Frontal cortex (tissue), 4 donors: Measurements from ENCODE around the gene GOLGA3. TPM values are rescaled to one million over a fixed set of nuclear protein-coding genes. Genes with fewer than 3 reads are reported as not detected.
"Not testable (repeated sequence)": the region's sequence is repeated elsewhere in the genome, so short reads cannot be mapped to it uniquely, and the experiment has no call there.

Experiments
- DNase-seq, 2 donors: peaks; one replicate each; pipeline ENCODE4 v3.0.0; 2012; ENCODE audit warnings: low spot score in 2 of 2
- FAIRE-seq: peaks from 2 replicates; lab custom pipeline; 2012; peaks lifted over from hg19 to GRCh38; lab: Jason Lieb, UNC
- total RNA-seq: library from RNA; depleted of rRNA; stranded (reverse); fragments of >200 nt; gene quantifications from one replicate; pipeline ENCODE4 v1.2.3, GENCODE V29; 2014
- donor health status: control.
- donor health status: control.
- donor health status: control.

Gene GOLGA3
- total RNA-seq, 1 donor from 2014 or later: 50.5 TPM

GRCh38 chr12:132825089-132825488 is 3.6 kb downstream of the GOLGA3 start:
- no peak for FAIRE-seq
- no peak for DNase-seq

DNA sequence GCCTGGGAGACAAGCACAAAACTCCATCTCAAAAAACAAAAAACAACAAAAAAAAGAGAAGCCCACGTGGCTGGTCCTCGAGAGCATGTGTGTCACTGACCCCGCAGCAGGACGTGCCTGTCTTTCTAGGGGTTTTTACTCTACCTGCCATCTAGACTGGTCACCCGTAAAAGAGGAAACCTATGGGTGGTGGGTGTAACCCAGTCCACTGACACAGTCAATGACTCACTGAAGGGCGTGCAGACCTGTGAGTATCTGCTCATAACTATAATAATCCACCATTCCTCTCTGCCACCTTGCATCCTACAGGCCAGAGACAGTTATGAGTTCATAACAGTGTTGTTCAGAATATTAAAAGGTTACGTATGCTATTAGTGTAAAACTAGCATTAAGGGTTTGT is 4.6 kb downstream of the GOLGA3 start:
- DNase-seq: no peak
- FAIRE-seq: no peak

DNA sequence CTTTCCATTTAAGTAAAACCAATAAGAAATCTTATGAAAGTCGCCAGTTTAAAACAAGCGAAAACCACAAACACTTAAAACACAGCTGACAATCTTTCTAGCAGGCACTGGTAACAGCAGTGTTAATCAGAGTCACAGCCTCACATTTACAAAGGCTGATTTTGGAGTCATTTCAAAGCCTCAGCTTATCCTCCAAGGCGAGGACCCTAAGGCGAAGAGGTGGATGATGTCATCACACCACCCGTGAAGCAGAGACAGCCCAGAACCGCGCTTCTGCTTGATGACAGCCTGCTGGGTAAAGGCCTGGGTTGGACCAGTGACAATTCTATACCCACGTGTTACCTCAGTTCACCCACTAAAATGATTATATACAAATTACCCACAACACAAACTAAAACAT is 10.1 kb downstream of the GOLGA3 start:
- no peak for DNase-seq
- no peak for FAIRE-seq

DNA sequence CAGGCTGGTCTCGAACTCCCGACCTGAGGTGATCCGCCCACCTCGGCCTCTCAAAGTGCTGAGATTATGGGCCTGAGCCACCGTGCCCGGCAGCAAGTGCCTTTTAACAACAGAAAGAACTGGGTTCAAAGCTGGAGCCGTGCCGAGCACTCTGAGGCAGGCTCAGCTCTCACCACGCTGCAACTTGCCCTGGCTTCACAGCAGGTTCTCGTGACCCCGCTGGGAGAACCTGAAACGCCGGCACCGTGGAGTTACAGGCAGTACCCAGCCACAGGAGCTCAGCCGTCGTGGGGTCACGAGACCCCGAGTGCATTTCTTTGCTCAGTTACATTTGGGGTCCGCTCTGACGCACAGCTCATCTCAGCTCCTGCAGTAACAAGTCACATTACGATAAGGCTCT is 14.4 kb downstream of the GOLGA3 start:
- FAIRE-seq: no peak

DNA sequence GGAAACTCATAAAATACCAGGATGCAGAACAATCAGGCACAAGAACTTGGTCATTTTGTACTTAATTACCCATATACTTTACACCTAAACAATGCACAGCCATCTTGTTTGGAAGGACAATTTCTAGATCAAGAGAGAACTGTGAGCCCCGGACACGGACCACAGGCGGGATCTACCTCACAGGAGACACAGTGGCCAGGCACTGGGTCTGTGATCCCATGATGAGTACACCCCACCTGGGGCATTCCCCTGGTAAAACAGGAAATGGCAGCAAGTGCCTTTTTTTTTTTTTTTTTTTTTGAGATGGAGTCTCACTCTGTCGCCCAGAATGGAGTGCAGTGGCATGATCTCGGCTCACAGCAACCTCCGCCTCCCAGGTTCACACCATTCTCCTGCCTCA is 15.2 kb downstream of the GOLGA3 start:
- no peak for FAIRE-seq
- no peak for DNase-seq

More for the DNA sequence above, 14.4 kb downstream of the GOLGA3 start:
- DNase-seq: no peak

DNA sequence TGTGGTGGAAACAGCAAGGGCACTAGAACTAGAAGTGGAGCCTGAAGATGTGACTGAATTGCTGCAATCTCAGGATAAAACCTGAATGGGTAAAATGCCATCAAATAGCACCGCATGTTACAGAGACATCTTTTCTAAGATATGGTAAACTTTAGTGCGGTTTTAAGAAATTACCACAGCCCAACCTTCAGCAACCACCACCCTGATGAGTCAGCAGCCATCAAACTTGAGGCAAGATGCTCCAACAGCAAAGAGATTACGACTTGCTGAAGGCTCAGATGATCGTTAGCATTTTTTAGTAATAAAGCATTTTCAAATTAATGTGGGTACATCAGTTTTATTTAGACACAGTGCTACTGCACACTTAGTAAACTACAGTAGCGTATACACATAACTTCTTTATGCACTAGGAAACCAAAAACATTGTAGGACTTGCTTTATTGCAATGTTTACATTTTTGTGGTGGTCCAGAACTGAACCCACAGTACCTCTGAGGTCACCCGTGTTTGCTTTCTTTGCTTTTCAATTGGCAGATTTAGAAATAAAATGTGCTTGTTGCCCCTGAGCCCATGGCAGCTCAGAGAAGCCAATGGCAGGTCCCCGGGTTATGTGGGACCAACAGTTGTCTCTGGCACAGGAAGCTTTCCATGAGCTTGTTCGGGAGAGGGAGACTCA is 15.9 kb downstream of the GOLGA3 start:
- no peak for FAIRE-seq
- DNase-seq: no peak

DNA sequence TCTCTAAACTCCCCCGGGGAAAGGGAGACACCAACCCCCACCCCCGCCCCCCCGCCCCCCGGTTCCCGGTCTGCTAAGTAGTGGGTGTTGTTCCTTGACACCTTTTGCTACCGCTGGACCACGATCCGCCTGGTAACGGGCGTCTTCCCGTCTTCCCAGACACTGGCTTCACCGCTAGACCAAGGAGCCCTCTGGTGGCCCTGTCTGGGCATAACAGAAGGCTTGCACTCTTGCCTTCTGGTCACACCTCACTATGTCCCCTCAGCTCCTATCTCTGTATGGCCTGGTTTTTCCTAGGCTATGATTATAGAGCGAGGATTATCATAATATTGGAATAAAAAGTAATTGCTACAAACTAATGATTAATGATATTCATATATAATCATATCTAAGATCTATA is 19.3 kb downstream of the GOLGA3 start:
- not testable (repeated sequence) for DNase-seq, FAIRE-seq

DNA sequence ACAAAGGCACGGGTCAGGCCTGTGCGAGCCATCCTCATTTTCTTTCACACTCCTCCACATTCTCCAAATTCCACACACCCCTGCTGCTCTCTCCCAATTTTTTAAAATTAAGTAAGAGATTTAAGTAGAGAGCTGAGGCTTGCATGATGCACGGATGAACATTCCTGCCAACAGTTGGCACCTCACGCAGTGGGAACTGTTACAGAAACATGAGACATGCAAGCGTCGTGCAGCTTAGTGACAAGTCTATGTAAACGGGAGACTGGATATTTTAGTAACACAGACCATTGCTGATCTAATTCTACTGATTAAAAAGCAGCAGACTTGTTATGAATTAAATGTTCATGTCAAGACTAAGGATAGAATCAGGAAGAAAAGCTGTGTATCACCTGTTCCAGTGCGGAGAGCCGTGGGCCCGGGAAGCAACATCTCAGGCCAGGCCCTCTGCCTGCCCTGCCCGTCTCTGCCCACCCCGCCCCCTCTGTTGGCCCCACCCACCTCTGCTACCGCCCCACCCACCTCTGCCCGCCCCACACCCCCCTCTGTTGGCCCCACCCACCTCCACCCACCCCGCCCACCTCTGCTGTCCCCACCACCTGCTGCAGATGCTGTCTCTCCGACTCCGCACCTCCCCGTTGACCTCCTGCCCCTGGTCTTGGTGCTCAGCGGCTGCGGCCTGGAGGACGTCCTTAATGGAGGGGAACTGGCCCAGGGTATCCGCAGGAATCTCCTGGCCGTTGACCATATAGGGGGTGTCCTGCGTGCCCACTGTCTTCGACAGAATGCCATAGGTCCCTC is 21.2 kb downstream of the GOLGA3 start:
- no peak for FAIRE-seq
- DNase-seq: no peak

GRCh38 chr12:132806857-132807256 is 21.8 kb downstream of the GOLGA3 start:
- no peak for DNase-seq

GRCh38 chr12:132804426-132804861 is 24.2 kb downstream of the GOLGA3 start:
- no peak for FAIRE-seq
- DNase-seq: no peak

More at GRCh38 chr12:132806857-132807256, 21.8 kb downstream of the GOLGA3 start:
- no peak for FAIRE-seq

- FAIRE-seq: no peak
Observed at GRCh38 chr12:132803888-132804287, 24.8 kb downstream of the GOLGA3 start.

GRCh38 chr12:132803125-132803524 is 25.5 kb downstream of the GOLGA3 start:
- DNase-seq (no peak), FAIRE-seq (no peak)

More at GRCh38 chr12:132803888-132804287, 24.8 kb downstream of the GOLGA3 start:
- DNase-seq: no peak

DNA sequence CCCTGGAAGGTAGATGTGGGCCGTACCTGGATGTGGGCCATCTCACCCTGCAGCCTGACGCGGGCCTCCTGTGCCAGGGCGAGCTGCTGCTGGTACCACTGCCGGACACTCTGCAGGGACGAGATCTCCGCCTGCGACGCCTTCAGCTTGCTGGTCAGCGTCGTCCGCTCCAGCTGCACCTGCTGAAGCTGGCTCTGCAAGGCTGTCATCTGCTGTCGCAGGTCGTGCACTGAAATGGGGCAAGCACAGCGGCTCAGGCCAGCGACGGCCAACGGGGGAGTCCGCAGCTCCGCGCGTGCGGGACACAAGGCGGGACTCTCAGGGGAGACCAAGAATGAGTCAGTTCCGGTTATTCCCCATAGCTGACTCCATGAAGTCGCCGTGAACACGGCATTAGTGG is 26.9 kb downstream of the GOLGA3 start:
- DNase-seq (no peak), FAIRE-seq (no peak)

- DNase-seq: no peak
- no peak for FAIRE-seq
Observed at GRCh38 chr12:132798836-132799235, 29.8 kb downstream of the GOLGA3 start.

DNA sequence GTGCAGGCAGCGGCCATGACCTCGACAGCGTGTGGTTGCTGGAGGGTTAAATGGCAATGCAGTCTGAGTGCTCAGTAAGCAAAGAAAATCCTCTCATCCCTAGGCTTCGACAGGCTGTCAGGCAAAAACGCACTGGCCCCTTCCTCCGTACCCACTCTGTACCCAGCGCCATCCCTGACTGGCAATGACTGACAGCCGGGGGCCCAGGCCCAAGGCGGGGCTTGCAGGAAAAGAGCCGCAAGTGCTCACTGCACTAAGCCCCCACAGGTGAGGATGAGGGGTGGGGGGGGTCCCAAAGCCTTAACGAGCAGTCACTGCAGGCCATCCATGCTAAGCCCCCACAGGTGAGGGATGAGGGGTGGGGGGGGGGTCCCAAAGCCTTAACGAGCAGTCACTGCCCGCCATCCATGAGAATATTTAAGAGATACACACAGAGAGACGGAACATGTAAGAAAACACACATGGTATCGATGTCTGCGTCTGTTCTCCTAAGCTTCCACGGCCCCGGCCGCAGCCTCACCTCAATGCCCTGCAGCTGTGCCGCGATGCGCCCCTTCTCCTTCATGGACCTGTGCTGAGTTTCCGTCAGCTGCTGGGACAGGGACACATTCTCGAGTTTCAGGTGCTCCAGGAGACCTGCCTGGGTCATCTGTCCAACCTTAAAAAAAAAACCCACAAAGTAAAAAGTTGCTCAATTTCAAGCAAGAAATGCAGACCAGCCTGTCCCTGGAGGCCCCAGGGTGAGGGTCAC is 30.7 kb downstream of the GOLGA3 start:
- DNase-seq (no peak), FAIRE-seq (no peak)

- DNase-seq (no peak), FAIRE-seq (no peak)
Observed at GRCh38 chr12:132795847-132796246, 32.8 kb downstream of the GOLGA3 start.

- DNase-seq, FAIRE-seq: not testable (repeated sequence)
Observed at GRCh38 chr12:132791940-132792339, 36.7 kb downstream of the GOLGA3 start.

GRCh38 chr12:132789099-132789471 is 39.6 kb downstream of the GOLGA3 start:
- FAIRE-seq (no peak), DNase-seq (no peak)

DNA sequence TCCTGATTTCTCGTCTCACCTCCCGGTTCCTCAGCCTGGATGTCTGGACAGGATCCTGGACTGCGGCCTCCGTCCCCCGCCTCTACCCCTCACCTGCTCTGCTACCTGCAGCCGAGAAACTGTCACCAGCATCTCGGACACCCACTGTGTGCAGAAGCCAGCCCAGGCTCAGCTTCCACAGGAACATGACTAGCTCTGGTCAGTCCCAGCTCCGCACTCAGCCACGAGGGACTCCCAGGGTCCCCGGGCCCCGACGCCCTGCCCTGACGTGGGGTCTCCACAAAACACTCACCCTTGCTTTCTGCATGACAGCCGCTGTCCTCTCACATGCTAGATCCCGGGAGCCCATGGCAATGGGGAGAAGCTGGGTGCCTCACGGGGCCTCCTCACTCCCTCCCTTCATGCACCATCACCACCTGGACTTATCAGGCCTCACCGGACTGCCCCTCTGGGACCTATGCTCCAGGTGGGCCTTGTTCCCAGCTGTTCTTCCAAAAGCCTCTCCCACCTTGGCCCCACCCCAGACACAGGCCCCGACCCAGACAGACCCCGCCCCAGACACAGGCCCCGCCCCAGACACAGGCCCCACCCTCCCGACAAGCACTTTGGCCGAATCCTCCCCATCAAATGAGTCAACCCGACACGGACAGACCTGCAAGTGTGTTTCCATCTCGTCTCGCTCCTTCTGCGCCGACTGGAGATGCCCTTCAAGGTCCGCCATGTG is 40.1 kb downstream of the GOLGA3 start:
- no peak for DNase-seq
- FAIRE-seq: no peak

DNA sequence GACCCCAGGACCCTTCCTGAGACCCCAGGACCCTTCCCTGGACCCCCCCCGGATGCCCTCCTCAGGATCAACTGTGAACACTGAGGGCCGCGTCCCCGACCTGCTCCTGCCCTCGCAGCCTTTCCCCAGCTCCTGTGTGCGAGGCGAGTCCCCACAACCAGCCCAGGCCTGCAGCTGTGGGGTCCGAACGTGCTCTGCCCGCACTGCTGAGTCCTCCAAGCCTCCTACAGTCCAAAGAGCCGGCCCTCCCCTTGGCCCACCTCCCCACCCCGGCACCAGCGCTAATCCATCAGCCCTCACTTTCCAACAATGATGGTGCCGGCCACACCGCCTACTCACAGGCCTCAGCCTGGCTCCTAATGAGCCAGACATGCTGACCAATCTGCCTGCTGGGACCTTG is 40.8 kb downstream of the GOLGA3 start:
- no peak for FAIRE-seq
- DNase-seq: no peak
